Measurements from ENCODE around the gene ZNF124.

Gene ZNF124

GRCh38 chr1:247111259-247111699 is 60.5 kb downstream of the ZNF124 start:
- Mint-ChIP-seq H3K27ac (no peak overlapping the region), H3K9me3 (peaks cover 4% of the 10 kb centered on the region), H3K4me3 (peak overlapping the region; percentile 81), H3K27me3 (peaks cover 30% of the 10 kb centered on the region), H3K36me3 (peaks cover 6% of the 10 kb centered on the region), H3K4me1 (peaks cover 10% of the 10 kb centered on the region)

- peaks cover 4% of the 10 kb centered on the region for H3K9me3 Mint-ChIP-seq
These were observed 61.1 kb downstream of the ZNF124 start for GRCh38 chr1:247110627-247111258.

GRCh38 chr1:247107694-247108093 is 64.1 kb downstream of the ZNF124 start:
- Mint-ChIP-seq H3K27ac (no peak overlapping the region), H3K4me1 (peaks cover 24% of the 10 kb centered on the region), H3K4me3 (no peak overlapping the region), H3K27me3 (peaks cover 29% of the 10 kb centered on the region), H3K36me3 (peaks cover 10% of the 10 kb centered on the region), H3K9me3 (peaks cover 4% of the 10 kb centered on the region)

More at GRCh38 chr1:247110627-247111258, 61.1 kb downstream of the ZNF124 start:
- Mint-ChIP-seq H3K4me1 (peaks cover 10% of the 10 kb centered on the region), H3K27me3 (peaks cover 30% of the 10 kb centered on the region), H3K36me3 (peaks cover 6% of the 10 kb centered on the region), H3K4me3 (peak overlapping the region; percentile 81), H3K27ac (no peak overlapping the region)

- Mint-ChIP-seq H3K27ac (no peak overlapping the region), H3K36me3 (peaks cover 24% of the 10 kb centered on the region), H3K9me3 (peaks cover 4% of the 10 kb centered on the region), H3K27me3 (peaks cover 27% of the 10 kb centered on the region), H3K4me1 (peaks cover 27% of the 10 kb centered on the region), H3K4me3 (no peak overlapping the region)
These were observed 65.9 kb downstream of the ZNF124 start for GRCh38 chr1:247105966-247106365.
